PC-3 (cell line): ENCODE results near the gene SESN1.

Experiments
- CTCF ChIP-seq: fragments of 300-600 bp; sonication (generic); conservative IDR thresholded peaks from 2 replicates; pipeline ENCODE4 v1.5.1; 2017; ENCODE audit warnings: antibody characterized with exemption, low read depth, mild to moderate bottlenecking, low read length
- EZH2 ChIP-seq: fragments of 300-600 bp; sonication (generic); IDR thresholded peaks from one replicate; pipeline ENCODE4 v1.6.1; 2017; ENCODE audit warnings: antibody characterized with exemption, mild to moderate bottlenecking, low read length; ENCODE audit not compliant: unreplicated experiment

DNA sequence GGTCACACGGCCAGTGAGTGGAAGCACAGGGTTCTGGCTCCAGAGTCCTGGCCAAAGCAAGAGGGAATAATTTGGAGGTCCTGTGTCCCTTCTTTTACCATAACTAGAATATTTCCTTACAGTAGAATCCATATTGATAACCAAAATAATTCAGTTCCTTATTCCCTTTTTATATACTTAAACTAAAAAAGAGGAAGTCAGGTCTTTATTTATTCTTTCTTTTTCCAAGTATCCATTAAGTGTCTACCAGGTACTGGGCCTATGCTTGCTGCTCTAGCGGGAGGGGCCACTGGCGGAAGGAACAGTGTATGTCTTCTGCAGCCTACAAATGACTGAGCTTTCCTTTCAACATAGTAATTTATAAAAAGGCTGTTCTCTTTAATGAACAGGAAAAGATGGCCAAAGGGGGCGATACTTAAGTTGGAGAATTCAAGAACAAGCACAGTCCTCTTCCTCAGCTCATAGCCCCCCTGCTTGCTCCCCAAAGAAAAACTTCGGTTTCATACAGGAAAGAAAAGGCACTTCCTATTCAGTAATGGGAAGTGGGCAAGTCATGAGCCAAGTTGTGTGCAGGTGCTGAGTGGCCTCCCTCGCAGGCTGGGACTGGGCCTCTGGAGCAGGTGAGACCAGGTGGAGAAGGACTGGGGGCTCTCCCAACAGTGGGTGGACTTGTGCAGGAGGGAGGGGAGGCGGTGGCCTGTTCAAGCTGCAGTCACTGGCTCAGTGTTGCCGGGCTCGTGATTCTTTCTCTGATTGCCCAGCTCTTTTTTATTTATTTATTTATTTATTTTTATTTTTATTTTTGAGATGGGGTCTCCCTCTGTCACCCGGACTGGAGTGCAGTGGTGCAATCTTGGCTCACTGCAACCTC is 135.5 kb downstream of the SESN1 start:
- TF ChIP-seq CTCF: no peak
- no peak for TF ChIP-seq EZH2
